NCI-H187 (cell line): ENCODE results near the gene UBE2H.

Experiments
- DNase-seq, 2 experiments: peaks; one replicate each; lab custom pipeline; 2025; lab: John Stamatoyannopoulos, UW

UBE2H gene

DNA sequence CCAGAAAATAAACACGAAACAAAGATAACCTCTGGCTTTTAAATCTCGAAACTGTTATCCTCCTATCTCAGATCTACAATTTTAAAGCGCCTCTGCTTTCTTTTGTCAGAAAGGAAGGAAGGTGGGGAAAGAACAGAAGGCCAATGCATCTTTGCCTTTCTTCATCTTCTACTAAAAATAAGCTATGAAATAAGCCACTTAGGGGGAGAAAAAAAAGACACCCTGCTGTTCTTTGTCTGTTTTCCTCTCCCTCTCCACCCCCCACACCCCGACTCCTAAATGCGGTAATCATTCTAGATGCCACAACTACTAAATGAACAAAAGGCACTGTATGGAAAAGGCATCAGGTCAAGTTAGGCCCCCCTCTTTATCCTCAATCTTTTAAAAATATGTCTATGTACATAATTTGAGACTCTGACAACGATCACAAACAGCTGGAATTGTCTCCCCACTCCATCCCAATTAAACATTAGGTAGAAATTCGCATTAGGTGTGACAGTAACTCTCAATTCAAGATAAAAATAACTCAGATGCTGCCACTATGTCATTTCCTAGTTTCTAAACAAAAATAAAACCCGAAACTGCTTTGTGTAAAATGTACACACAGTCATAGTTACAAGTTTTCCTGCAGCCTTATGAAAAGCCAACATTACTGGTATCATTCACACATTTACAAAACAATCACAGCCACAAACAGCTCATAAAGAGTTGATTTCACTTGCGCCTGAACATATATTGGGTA lies 2.4 kb downstream of the UBE2H start:
- no peak for DNase-seq

DNA sequence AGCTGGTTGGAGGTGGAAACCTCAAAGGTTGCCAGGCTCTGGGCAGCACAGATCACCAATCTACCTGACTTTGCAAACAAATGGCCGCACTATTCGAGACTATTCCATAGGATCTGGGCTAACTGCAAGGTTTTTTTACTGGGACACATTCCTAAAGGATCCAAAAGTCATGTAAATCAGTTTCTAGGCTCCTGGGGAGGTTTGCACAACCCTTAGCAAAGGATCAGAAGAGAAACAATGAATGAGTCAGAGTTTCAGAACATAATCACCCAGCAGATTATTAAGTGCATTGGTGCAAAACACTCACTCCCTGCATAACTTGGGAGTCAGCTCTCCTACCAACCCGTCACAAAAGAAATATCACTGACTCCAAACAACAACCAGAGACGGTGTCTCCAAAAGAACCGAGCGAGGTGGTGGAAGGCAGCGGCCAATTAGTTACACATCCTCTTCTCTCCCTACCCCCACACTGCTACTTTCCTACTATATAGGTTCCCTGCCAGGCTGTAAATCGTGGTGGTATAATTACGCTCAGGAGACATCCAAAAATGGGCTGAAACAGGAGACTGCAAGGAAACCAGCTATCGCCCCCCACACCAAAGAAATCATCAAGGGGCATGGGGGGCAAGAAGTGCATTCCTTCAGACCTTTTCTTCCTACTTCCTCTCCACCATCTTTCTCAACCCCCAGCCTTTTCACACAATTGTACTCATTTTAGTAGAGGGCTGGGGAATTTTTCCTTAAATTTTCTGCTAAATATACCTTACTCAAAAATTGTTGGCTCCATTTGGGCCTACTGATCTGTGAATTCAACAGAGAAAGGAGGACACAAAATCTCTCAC lies 3.2 kb downstream of the UBE2H start:
- DNase-seq = no peak

DNA sequence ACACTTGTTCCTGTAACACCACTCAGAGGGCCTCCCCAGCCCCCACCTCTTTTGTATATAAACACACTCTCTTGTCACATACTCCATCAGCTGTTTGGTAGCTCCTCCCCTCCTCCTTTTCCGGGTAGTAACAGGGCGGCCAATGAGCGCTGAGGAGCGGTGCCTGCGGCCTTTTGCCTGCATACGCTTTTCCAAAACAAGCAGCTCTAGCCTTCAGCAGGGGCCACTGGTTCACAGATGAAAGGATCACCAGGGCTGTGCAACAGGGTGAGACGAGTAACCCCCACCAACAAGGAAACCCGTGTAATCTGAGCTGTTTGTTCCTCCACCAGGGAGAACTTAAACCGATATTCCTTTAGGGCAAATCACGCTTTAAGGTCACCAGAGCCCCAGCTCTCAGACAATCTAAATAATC lies 3.9 kb downstream of the UBE2H start:
- peak; percentile 56 to 84 for DNase-seq

GRCh38 chr7:129948338-129948737 lies 4.4 kb downstream of the UBE2H start:
- no peak for DNase-seq

DNA sequence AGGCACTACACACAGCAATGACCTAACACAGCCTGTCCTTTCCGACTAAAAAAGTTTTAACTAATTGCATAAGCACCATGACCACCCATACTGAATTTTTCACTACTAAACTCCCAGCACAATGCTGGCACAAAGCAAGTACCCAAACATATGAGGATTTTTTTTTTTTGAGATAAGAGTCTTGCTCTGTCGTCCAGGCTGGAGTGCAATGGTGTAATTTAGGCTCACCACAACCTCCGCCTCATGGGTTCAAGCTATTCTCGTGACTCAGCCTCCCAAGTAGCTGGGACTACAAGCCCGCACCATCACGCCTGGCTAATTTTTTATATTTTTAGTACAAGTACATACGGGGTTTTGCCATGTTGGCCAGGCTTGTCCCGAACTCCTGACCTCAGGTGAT lies 5.1 kb downstream of the UBE2H start:
- DNase-seq = no peak

- DNase-seq = no peak
Observed at GRCh38 chr7:129947049-129947448, 5.7 kb downstream of the UBE2H start.

GRCh38 chr7:129946282-129946681 lies 6.5 kb downstream of the UBE2H start:
- DNase-seq = no peak

GRCh38 chr7:129943352-129943751 lies 9.4 kb downstream of the UBE2H start:
- no peak for DNase-seq

DNA sequence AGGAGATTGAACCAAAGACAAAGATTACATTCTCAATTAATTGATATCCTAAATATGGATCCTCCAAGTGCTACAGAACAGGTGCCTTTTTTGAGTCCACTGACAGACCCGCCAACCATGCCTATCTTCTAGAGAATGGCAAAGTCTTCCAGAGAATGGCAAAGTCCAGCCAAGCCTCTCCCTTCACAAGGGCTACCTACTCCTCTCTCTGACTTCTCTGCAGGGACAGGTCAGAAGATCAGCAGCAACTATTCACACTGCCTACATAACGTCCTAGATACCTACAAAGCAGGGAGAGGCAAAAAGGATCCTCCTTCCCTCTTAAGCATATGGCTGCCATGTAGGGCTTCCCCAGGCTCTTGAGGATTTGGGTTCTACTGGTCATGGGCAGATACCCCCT lies 12.4 kb downstream of the UBE2H start:
- DNase-seq = no peak

DNA sequence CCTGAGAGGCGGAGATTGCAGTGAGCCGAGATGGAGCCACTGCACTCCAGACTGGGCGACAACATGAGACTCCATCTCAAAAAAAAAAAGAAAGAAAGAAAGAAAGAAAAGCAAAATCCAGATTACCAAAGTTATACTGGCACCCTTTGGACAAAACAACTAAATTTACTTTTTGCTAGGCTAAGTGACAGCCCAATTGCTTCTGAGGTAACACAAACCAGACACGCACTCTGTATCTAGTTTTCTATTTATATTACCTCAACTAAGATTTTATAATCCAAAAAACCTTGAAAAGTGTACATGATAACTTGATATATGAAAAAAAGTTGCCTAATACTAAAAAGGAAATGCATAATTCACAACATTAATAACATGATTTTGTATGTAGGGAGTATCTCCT lies 12.9 kb downstream of the UBE2H start:
- no peak for DNase-seq

DNA sequence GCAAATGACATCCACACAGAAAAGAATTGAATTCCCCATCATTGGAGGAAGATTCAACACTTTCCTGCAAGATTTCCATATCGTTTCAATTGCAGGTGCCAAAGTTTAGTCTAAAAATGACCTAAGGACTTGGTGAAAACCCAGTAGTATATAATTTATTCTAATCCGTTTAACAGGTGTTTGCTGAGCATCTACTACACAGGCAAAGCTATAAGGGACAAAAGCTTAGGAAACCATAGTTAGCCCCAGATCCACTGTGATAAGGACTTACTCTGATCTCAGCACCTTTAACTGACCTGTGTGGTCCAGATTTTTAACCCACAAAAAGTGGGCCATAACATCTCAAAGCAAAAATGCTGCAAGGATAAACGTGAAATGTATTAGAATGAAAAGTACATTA lies 19.1 kb downstream of the UBE2H start:
- DNase-seq = no peak

GRCh38 chr7:129926618-129927017 lies 26.1 kb downstream of the UBE2H start:
- DNase-seq = no peak

GRCh38 chr7:129925416-129926002 lies 27.3 kb downstream of the UBE2H start:
- no peak for DNase-seq

- no peak for DNase-seq
Observed at GRCh38 chr7:129924602-129925001, 28.2 kb downstream of the UBE2H start.

GRCh38 chr7:129923709-129924108 lies 29.1 kb downstream of the UBE2H start:
- no peak for DNase-seq

- DNase-seq = no peak
Observed at GRCh38 chr7:129919492-129919891, 33.3 kb downstream of the UBE2H start.

DNA sequence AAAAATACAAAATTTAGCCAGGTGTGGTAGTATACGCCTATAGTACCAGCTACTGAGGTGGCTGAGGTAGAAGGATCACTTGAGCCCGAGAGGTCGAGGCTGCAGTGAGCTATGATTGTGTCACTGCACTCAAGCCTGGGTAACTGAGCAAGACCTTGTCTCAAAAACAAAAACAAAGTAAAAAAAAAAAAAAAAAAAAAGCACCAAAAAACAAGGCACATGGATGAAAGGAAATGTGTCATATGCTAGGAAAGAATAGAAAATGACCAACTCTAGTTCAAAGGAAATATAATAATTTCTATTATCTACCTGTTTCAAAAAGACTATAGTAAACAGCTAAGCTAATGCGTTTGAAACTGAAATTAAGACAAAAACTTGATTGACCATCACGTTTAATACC lies 33.8 kb downstream of the UBE2H start:
- no peak for DNase-seq

DNA sequence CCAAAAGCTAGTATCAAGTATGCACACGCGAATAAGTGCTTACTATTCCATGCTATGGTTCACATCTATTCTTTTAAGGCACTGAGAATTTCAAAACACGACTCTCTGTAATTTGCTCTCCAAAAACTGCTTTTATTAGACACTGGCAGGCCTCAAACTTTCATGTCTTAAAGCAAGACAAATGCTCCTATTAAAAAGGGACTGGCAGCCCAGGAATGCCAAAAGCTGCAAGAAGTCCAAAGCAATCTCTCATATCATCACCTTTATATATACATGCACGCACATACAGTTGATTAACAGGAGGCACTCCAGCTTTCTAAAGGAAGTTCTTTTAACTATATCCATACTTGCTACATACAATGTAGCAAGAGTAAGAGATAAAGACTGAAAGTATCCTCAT lies 34.8 kb downstream of the UBE2H start:
- DNase-seq = no peak

GRCh38 chr7:129914536-129915272 lies 38.1 kb downstream of the UBE2H start:
- no peak for DNase-seq

GRCh38 chr7:129913428-129913827 lies 39.3 kb downstream of the UBE2H start:
- no peak for DNase-seq

GRCh38 chr7:129911790-129912189 lies 41.0 kb downstream of the UBE2H start:
- DNase-seq = no peak

GRCh38 chr7:129909669-129910068 lies 43.1 kb downstream of the UBE2H start:
- DNase-seq = no peak
